K562 (cell line): Measurements from ENCODE around the gene TINAGL1. TPM values are rescaled to one million over a fixed set of nuclear protein-coding genes. Genes with fewer than 3 reads are reported as not detected.
A peak's percentile ranks its signal among the peaks of the same experiment; 100 is the strongest.

Experiments used
- ATAC-seq: fragments of 200-7000 bp; cut with Tn5 transposase; 3 replicates; pipeline ENCODE4 v1.9.1; 2020; ENCODE audit warnings: moderate library complexity
- BruUV-seq: library from RNA; stranded (reverse); fragments of 400-500 nt; replicated peaks from 2 replicates; lab custom pipeline; 2021; lab: Mats Ljungman, UMichigan
- CTCF ChIA-PET: fragments of 300-600 bp; formaldehyde crosslinking; extraction: SDS; loops from one replicate; lab custom pipeline; 2021; ENCODE audit warnings: low intra/inter-chr PET ratio; lab: Yijun Ruan, JAX
- POLR2A ChIA-PET: fragments of 300-600, 350-650 bp; sonication (Branson Sonifier 250); formaldehyde crosslinking; extraction: SDS; loops from one replicate; lab custom pipeline; 2021; ENCODE audit warnings: antibody characterized with exemption, inconsistent platforms; lab: Yijun Ruan, JAX
- DNase-seq, 4 experiments: peaks; one replicate each; pipeline versions ENCODE4 v3.0.0 to v3.0.0-alpha.2; 2011 to 2018; ENCODE audit warnings: low spot score in 3 of 4, mixed read lengths in 3 of 4; ENCODE audit errors: extremely low read depth in 1 of 4
- FAIRE-seq: peaks from 2 replicates; lab custom pipeline; 2011; peaks lifted over from hg19 to GRCh38; lab: Jason Lieb, UNC
- H2AFZ ChIP-seq: 2 replicates; pipeline ENCODE4 v1.6.0; 2011; ENCODE audit warnings: low read depth, low read length, control low read depth, inconsistent platforms
- H3K27ac ChIP-seq: fragments of 200-600 bp; 3 replicates; pipeline ENCODE4 v1.8.0; 2011; ENCODE audit warnings: low read depth, mild to moderate bottlenecking, control low read depth, inconsistent platforms, low read length, moderate library complexity, mixed read lengths; ENCODE audit errors: extremely low read depth
- H3K27me3 ChIP-seq, 2 experiments: fragments of 300-600 bp in 1 of 2; 2 replicates in 1 of 2; 3 replicates in 1 of 2; pipeline versions ENCODE4 v1.6.0 to v1.8.0; 2011; ENCODE audit warnings: inconsistent platforms in 2 of 2, low read length in 2 of 2, mild to moderate bottlenecking in 1 of 2, mixed read lengths in 1 of 2, moderate library complexity in 1 of 2; ENCODE audit not compliant: control insufficient read depth in 2 of 2, insufficient read depth in 2 of 2
- H3K36me3 ChIP-seq: fragments of 300-600 bp; 3 replicates; pipeline ENCODE4 v1.8.0; 2011; ENCODE audit warnings: mild to moderate bottlenecking, low read length, inconsistent platforms; ENCODE audit not compliant: control insufficient read depth, insufficient read depth
- H3K4me1 ChIP-seq, 2 experiments: fragments of 200-600 bp in 1 of 2; replicated peaks in 1 of 2; 2 replicates in 1 of 2; 3 replicates in 1 of 2; pipeline versions ENCODE4 v1.5.1 to v1.8.0; 2011; ENCODE audit warnings: inconsistent platforms in 2 of 2, low read length in 2 of 2, mild to moderate bottlenecking in 1 of 2, mixed read lengths in 1 of 2, moderate library complexity in 1 of 2; ENCODE audit not compliant: control insufficient read depth in 2 of 2, insufficient read depth in 2 of 2
- H3K4me2 ChIP-seq: 2 replicates; pipeline ENCODE4 v1.6.1; 2011; ENCODE audit warnings: low read length, control low read depth, inconsistent platforms, mixed read lengths; ENCODE audit not compliant: insufficient read depth
- H3K4me3 ChIP-seq: fragments of 200-600 bp; sonication (generic), shearing (Covaris generic); 2 replicates; pipeline ENCODE4 v1.5.1; 2016; ENCODE audit warnings: control low read depth, inconsistent platforms
- H3K79me2 ChIP-seq: fragments of 200-600 bp; 3 replicates; pipeline ENCODE4 v1.8.0; 2011; ENCODE audit warnings: low read length, inconsistent platforms; ENCODE audit not compliant: control insufficient read depth, insufficient read depth
- H3K9ac ChIP-seq, 2 experiments: 2 replicates each; pipeline versions ENCODE4 v1.6.0 to v1.6.1; 2011; ENCODE audit warnings: low read depth in 2 of 2, low read length in 2 of 2, control low read depth in 1 of 2, inconsistent platforms in 1 of 2, mild to moderate bottlenecking in 1 of 2, mixed read lengths in 1 of 2; ENCODE audit not compliant: insufficient read depth in 1 of 2
- H3K9me1 ChIP-seq: one replicate; pipeline ENCODE4 v1.6.0; 2011; ENCODE audit warnings: inconsistent platforms, mild to moderate bottlenecking, low read length, moderate library complexity; ENCODE audit not compliant: control insufficient read depth, insufficient read depth
- H3K9me3 ChIP-seq: replicated peaks from 2 replicates; pipeline ENCODE4 v1.5.1; 2011; ENCODE audit warnings: low read depth, low read length, inconsistent platforms; ENCODE audit not compliant: control insufficient read depth, insufficient read depth
- H4K20me1 ChIP-seq: replicated peaks from 2 replicates; pipeline ENCODE4 v1.6.1; 2011; ENCODE audit warnings: low read length, inconsistent platforms, mixed read lengths; ENCODE audit not compliant: control insufficient read depth, insufficient read depth
- CHD4 ChIP-seq: fragments of 200-600 bp; sonication (generic); IDR thresholded peaks from 3 replicates; pipeline ENCODE4 v1.6.1; 2012; ENCODE audit warnings: low read depth, mild to moderate bottlenecking, mixed read lengths, low read length, inconsistent platforms; ENCODE audit not compliant: insufficient read depth, insufficient replicate concordance, poor library complexity, severe bottlenecking
- CTCF ChIP-seq, 3 experiments: IDR thresholded peaks in 2 of 3; conservative IDR thresholded peaks in 1 of 3; 2 replicates each; pipeline ENCODE4 v1.5.1; 2011 to 2012; ENCODE audit warnings: low read length in 3 of 3, mild to moderate bottlenecking in 3 of 3, control low read depth in 2 of 3, improper control_type of control experiment in 1 of 3, inconsistent platforms in 1 of 3, low read depth in 1 of 3, mixed read lengths in 1 of 3, moderate library complexity in 1 of 3; ENCODE audit not compliant: insufficient read depth in 2 of 3
- ETV1 ChIP-seq: fragments of 450-650 bp; conservative IDR thresholded peaks from 2 replicates; pipeline ENCODE4 v1.6.1; 2016; ENCODE audit warnings: missing genetic modification characterization, control low read depth, low read depth, missing compliant biosample characterization
- PURB ChIP-seq: sonication (generic); formaldehyde crosslinking; IDR thresholded peaks from 2 replicates; pipeline ENCODE4 v1.9.0; 2021; ENCODE audit warnings: low read depth, mild to moderate bottlenecking, missing genetic modification reagents
- RAD21 ChIP-seq, 2 experiments: fragments of 250-450 bp in 1 of 2; fragments of 450-650 bp in 1 of 2; sonication (Bioruptor Pico) in 1 of 2; formaldehyde crosslinking in 1 of 2; IDR thresholded peaks in 1 of 2; conservative IDR thresholded peaks in 1 of 2; 2 replicates each; pipeline versions ENCODE4 v1.4.0 to v1.8.0; 2020 to 2022; ENCODE audit warnings: mild to moderate bottlenecking in 2 of 2, moderate library complexity in 1 of 2
- RBM39 ChIP-seq: fragments of 200-400 bp; formaldehyde crosslinking; optimal IDR thresholded peaks from 2 replicates; pipeline ENCODE3; 2018; ENCODE audit warnings: low read depth, low read length
- ZBTB1 ChIP-seq: sonication (generic); formaldehyde crosslinking; IDR thresholded peaks from 2 replicates; pipeline ENCODE4 v1.8.1; 2023; ENCODE audit warnings: missing genetic modification reagents, low read depth, mild to moderate bottlenecking, borderline replicate concordance
- WGBS: fragments of 100-300 bp; shearing (Covaris generic); methylation state at CpG from one replicate; pipeline ENCODE4 v1.1.6; 2016; ENCODE audit warnings: low coverage, mixed read lengths; ENCODE audit not compliant: insufficient coverage; ENCODE audit errors: missing lambda C conversion rate; 5-methylcytosine and 5-hydroxymethylcytosine counted together
- in situ Hi-C: fragments of 300-500 bp; cut with MboI; formaldehyde crosslinking; loops from 4 replicates; pipeline ENCODE4 v1.15.0; 2018; ENCODE audit warnings: inconsistent platforms, mixed read lengths
- intact Hi-C: fragments of 100-400 bp; cut with micrococcal nuclease; formaldehyde crosslinking; loops from 2 replicates; pipeline ENCODE4 v1.14.2; 2022
- polyA plus RNA-seq, 8 experiments: library from polyadenylated mRNA; depleted of rRNA in 4 of 8; stranded (reverse) in 5 of 8; unstranded in 3 of 8; fragments of >200 nt; fragmentation: Nextera tagmentation in 2 of 8; fragmentation: Illumina TruSeq in 1 of 8; extraction: Ambion mirVana in 2 of 8; extraction: Trizol in 1 of 8; gene quantifications; 2 replicates each; pipeline versions ENCODE4 v1.2.1 to v1.2.3, GENCODE V29; 2011 to 2014; ENCODE audit warnings: inconsistent platforms in 1 of 8, missing spikeins in 1 of 8
- total RNA-seq, 7 experiments: library from RNA; depleted of rRNA in 6 of 7; stranded (reverse); fragments of >200 nt in 6 of 7; fragmentation: Illumina TruSeq in 2 of 7; extraction: Trizol in 2 of 7; gene quantifications; 2 replicates each; pipeline versions ENCODE4 v1.2.1 to v1.2.3, GENCODE V29; 2011 to 2021; ENCODE audit warnings: low replicate concordance in 1 of 7

Gene TINAGL1
- total and polyA plus RNA-seq, 9 of the 15 experiments (the other 6 are each of a cell fraction or from before 2014, with no cell fraction given): 0.04 to 1.2 (median 0.07) TPM; not detected in 4

- H2AFZ ChIP-seq: no peak overlapping the region
- H3K4me3 ChIP-seq: no peak overlapping the region
- ChIA-PET CTCF (interaction anchor here (1.5 kb wide), 1 partner anchor 55 kb away, joined by 6 read pairs; no protein-coding TSS in a partner anchor), POLR2A (interaction anchor here (0.5 to 1.3 kb wide), 3 partner anchors 10 to 316 kb away, joined by 3 to 4 read pairs (median 3); no protein-coding TSS in a partner anchor)
- H4K20me1 ChIP-seq: peaks cover 24% of the 10 kb centered on the region
- H3K36me3 ChIP-seq: no peaks in the 10 kb centered on the region
- no peaks in the 10 kb centered on the region for H3K79me2 ChIP-seq
- no peaks in the 10 kb centered on the region for H3K9me1 ChIP-seq
- peaks cover 0 to 19% of the 10 kb centered on the region in 2 experiments; a peak in 2 of 5 replicates for H3K4me1 ChIP-seq
- DNase-seq (no peak), ATAC-seq (peak; percentile 23; the same call in 2 of the 3 replicates), FAIRE-seq (peak; percentile 29)
- BruUV-seq: no TSS peak
- H3K9ac ChIP-seq: peak overlapping the region in 1 of 2 experiments; percentile 18; a peak in 1 of 4 replicates
- H3K27ac ChIP-seq: no peak overlapping the region
- peaks cover 28 to 58% of the 10 kb centered on the region in 2 experiments for H3K27me3 ChIP-seq
- no peak for TF ChIP-seq CHD4
- TF ChIP-seq ETV1 (tag): no peak
- no peak for TF ChIP-seq PURB (CRISPR knock-in tag)
- TF ChIP-seq RBM39: no peak
- peak in 1 of 2 experiments; percentile 34; a peak in 2 of 4 replicates for TF ChIP-seq RAD21 (CRISPR knock-in tag; conservative IDR thresholded peaks at IDR 0.05 in 1 of 2, IDR thresholded peaks at IDR 0.05 in 1 of 2)
- 0 out of 6 replicates have a peak, but pooled peaks of 1 of the 3 experiments have one; percentile 23 for TF ChIP-seq CTCF (IDR thresholded peaks at IDR 0.05 in 2 of 3, conservative IDR thresholded peaks at IDR 0.05 in 1 of 3; ENCODE audit: insufficient read depth in 2 of 3, low read depth in 1 of 3, low read length in 3 of 3)
- TF ChIP-seq ZBTB1 (CRISPR knock-in tag): no peak
- in situ Hi-C loops: no loop called here
- intact Hi-C loops: loop anchor here (2.0 kb wide), 1 partner anchor 54 kb away; no protein-coding TSS in a partner anchor
- no peak overlapping the region for H3K4me2 ChIP-seq
- 4% methylated on average over 23 of the region's 23 CpGs for WGBS
- H3K9me3 ChIP-seq: no peaks in the 10 kb centered on the region
Measured at GRCh38 chr1:31618916-31619846, 42.9 kb downstream of the TINAGL1 start.
